Sigmoid colon (tissue), 7 donors: ENCODE data around the gene MDFI. TPM values are rescaled to one million over a fixed set of nuclear protein-coding genes. Genes with fewer than 3 reads are reported as not detected.

Experiments
- DNase-seq: peaks from one replicate; pipeline ENCODE4 v3.0.0-alpha.2; 2019
- H3K27ac ChIP-seq, 4 donors: fragments of 200-600 bp; sonication (generic); one replicate each; pipeline ENCODE4 v1.5.1; 2016 to 2019; ENCODE audit warnings: mild to moderate bottlenecking in 1 of 4
- H3K27me3 ChIP-seq, 3 donors: fragments of 200-600 bp; sonication (generic); one replicate each; pipeline ENCODE4 v1.5.1; 2019; ENCODE audit warnings: mild to moderate bottlenecking in 1 of 3
- H3K36me3 ChIP-seq, 4 donors: fragments of 200-600 bp; sonication (generic); one replicate each; pipeline ENCODE4 v1.5.1; 2016 to 2019
- H3K4me1 ChIP-seq, 4 donors: fragments of 200-600 bp; sonication (generic); one replicate each; pipeline ENCODE4 v1.5.1; 2017 to 2019
- H3K4me3 ChIP-seq, 4 donors: fragments of 200-600 bp; sonication (generic); one replicate each; pipeline ENCODE4 v1.5.1; 2017 to 2019; ENCODE audit warnings: mild to moderate bottlenecking in 2 of 4, moderate library complexity in 1 of 4
- H3K9me3 ChIP-seq, 4 donors: fragments of 200-600 bp in 3 of 4; sonication (generic) in 3 of 4; one replicate each; pipeline versions ENCODE4 v1.5.1 to v1.6.1; 2013 to 2019
- EP300 ChIP-seq, 4 donors: sonication (generic); formaldehyde crosslinking; IDR thresholded peaks; one replicate each; pipeline ENCODE4 v1.6.1; 2017; ENCODE audit warnings: antibody characterized with exemption in 4 of 4
- POLR2A ChIP-seq, 2 donors: fragments of 450-650 bp; IDR thresholded peaks; one replicate each; pipeline ENCODE4 v1.6.1; 2016; ENCODE audit warnings: antibody characterized with exemption in 2 of 2, mild to moderate bottlenecking in 2 of 2, moderate library complexity in 2 of 2
- POLR2AphosphoS5 ChIP-seq, 4 donors: sonication (generic); formaldehyde crosslinking; IDR thresholded peaks; one replicate each; pipeline ENCODE4 v1.6.1; 2017; ENCODE audit warnings: antibody characterized with exemption in 4 of 4
- WGBS, 2 donors: extraction: QIAGEN DNeasy Blood & Tissue Kit; methylation state at CpG; one replicate each; pipeline ENCODE4 v1.1.7; 2013; 5-methylcytosine and 5-hydroxymethylcytosine counted together
- intact Hi-C: fragments of 100-400 bp; cut with DNase I; formaldehyde crosslinking; loops from one replicate; pipeline ENCODE4 v1.15.1; 2023
- polyA plus RNA-seq, 3 donors: library from polyadenylated mRNA; stranded (reverse); fragments of 200-250 nt; gene quantifications; one replicate each; pipeline ENCODE4 v1.2.3, GENCODE V29; 2013
- total RNA-seq, 4 donors: library from RNA; depleted of rRNA; stranded (reverse); fragments of >200 nt; gene quantifications; one replicate each; pipeline ENCODE4 v1.1.0, GENCODE V29; 2016
- TF ChIP-seq, protein P1 (sequence below), 4 experiments: fragments of 450-650 bp in 3 of 4; fragments of 200-600 bp in 1 of 4; IDR thresholded peaks; one replicate each; pipeline ENCODE4 v1.5.1; 2016 to 2019; ENCODE audit warnings: antibody characterized with exemption in 4 of 4, mild to moderate bottlenecking in 3 of 4, moderate library complexity in 2 of 4
- donor health status: healthy with polysubstance abuse.
- donor health status: Bipolar disorder and iron deficiency.
- donor health status: healthy.

MDFI gene
- total and polyA plus RNA-seq, 7 donors, result 0.69 to 8.6 (median 4.6) TPM

DNA sequence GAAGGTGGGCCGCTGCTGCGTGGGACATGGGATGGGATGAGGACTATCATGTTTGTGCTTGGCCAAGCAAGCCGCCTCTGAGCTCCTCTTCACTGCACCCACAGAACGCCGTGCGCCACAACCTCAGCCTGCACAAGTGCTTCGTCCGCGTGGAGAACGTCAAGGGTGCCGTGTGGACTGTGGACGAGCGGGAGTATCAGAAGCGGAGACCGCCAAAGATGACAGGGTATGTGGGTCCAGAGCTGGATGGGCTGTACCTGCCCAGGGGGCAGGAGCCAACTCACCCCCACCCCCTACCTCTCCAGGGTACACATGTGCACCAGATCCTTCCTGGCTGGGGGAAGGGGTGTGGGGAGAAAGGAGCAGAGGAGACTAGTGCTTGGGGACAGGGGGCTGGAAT, 43.5 kb upstream of the MDFI start:
- no peak for DNase-seq
- H3K36me3 ChIP-seq, result peaks cover 4 to 65% (median 19%) of the 10 kb centered on the region in 4 donors
- intact Hi-C loops, result loop anchor here (5.0 kb wide), 1 partner anchor 47 kb away; the partner anchor contains the start of gene FOXP4

DNA sequence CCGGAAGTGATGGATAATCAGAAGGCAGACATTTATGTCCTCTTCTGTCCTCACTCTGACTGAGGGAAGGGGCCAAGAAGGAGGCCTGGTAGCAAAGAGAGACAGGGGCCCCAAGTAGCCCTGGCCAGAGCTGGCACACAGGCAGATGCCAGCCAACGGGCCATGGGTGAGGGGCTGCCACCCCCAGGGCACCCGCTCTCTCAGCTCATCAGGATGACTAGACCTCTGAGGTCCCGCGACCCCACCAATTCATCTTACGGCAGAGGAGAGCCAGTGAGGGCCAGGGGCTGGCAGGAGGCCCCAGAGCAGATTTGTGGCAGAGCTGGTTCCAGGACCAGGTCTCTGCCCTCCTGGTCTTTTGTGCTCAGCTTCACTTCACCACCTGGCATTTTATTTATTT, 43.1 kb upstream of the MDFI start:
- Histone ChIP-seq H3K9me3 (no peaks in the 10 kb centered on the region), H3K36me3 (peaks cover 4 to 61% (median 16%) of the 10 kb centered on the region in 4 donors), H3K4me3 (no peak overlapping the region), H3K27me3 (no peaks in the 10 kb centered on the region), H3K4me1 (no peaks in the 10 kb centered on the region), H3K27ac (no peak overlapping the region)
- DNase-seq, result no peak
- TF ChIP-seq POLR2A (IDR thresholded peaks at IDR 0.05), result no peak
- TF ChIP-seq, protein P1, sequence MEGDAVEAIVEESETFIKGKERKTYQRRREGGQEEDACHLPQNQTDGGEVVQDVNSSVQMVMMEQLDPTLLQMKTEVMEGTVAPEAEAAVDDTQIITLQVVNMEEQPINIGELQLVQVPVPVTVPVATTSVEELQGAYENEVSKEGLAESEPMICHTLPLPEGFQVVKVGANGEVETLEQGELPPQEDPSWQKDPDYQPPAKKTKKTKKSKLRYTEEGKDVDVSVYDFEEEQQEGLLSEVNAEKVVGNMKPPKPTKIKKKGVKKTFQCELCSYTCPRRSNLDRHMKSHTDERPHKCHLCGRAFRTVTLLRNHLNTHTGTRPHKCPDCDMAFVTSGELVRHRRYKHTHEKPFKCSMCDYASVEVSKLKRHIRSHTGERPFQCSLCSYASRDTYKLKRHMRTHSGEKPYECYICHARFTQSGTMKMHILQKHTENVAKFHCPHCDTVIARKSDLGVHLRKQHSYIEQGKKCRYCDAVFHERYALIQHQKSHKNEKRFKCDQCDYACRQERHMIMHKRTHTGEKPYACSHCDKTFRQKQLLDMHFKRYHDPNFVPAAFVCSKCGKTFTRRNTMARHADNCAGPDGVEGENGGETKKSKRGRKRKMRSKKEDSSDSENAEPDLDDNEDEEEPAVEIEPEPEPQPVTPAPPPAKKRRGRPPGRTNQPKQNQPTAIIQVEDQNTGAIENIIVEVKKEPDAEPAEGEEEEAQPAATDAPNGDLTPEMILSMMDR (IDR thresholded peaks at IDR 0.05), result no peak
- no peak for TF ChIP-seq POLR2AphosphoS5 (IDR thresholded peaks at IDR 0.05)
- no peak for TF ChIP-seq EP300 (IDR thresholded peaks at IDR 0.05)
- intact Hi-C loops, result no loop called here
- WGBS, 2 donors, result 94 to 96% methylated on average over 6 of the region's 6 CpGs

More for the DNA sequence above, 43.5 kb upstream of the MDFI start:
- Histone ChIP-seq H3K4me1 (no peaks in the 10 kb centered on the region), H3K9me3 (no peaks in the 10 kb centered on the region), H3K27ac (no peak overlapping the region), H3K27me3 (no peaks in the 10 kb centered on the region), H3K4me3 (no peak overlapping the region)
- 95 to 97% methylated on average over 15 of the region's 15 CpGs for WGBS, 2 donors
- no peak for TF ChIP-seq POLR2AphosphoS5 (IDR thresholded peaks at IDR 0.05)
- TF ChIP-seq POLR2A (IDR thresholded peaks at IDR 0.05), result no peak
- TF ChIP-seq EP300 (IDR thresholded peaks at IDR 0.05), result no peak
- TF ChIP-seq, protein P1 (IDR thresholded peaks at IDR 0.05), result no peak

DNA sequence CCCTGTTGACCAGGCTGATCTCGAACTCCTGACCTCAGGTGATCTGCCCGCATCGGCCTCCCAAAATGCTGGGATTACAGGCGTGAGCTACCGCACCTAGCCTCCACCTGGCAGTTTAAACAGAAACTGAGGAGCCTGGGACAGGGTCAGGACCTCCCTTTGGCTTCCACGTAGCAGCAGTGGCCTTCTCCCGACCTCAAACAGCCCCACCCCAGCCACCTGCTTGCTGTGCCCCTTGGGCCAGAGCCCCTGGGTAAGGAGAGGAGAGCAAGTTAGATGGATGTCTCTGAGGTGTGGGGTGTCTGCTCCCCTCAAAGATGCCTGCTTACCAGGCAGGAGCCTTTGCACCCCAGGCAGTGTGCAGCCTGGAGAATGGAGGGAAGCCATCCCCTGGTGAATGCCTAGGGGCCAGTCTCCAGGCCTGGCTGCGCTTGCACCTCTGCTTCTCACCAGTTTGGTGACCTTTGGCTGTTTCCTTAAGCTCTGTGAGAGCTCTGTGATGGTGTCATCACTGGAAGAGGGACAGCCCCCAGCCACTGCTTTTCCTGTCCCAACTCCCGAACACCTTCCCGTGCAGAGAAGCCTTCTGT, 42.1 kb upstream of the MDFI start:
- peak; percentile 53 for DNase-seq
- no peak overlapping the region for H3K27ac ChIP-seq
- WGBS, 2 donors, result 88 to 91% methylated on average over 10 of the region's 10 CpGs
- H3K9me3 ChIP-seq, result no peaks in the 10 kb centered on the region
- no peaks in the 10 kb centered on the region for H3K4me1 ChIP-seq
- H3K4me3 ChIP-seq, result no peak overlapping the region
- no peak for TF ChIP-seq POLR2A (IDR thresholded peaks at IDR 0.05)
- TF ChIP-seq, protein P1 (IDR thresholded peaks at IDR 0.05), result no peak
- TF ChIP-seq EP300 (IDR thresholded peaks at IDR 0.05), result no peak
- TF ChIP-seq POLR2AphosphoS5 (IDR thresholded peaks at IDR 0.05), result no peak
- H3K27me3 ChIP-seq, result no peaks in the 10 kb centered on the region
- intact Hi-C loops, result no loop called here
- H3K36me3 ChIP-seq, result peaks cover 0 to 51% (median 15%) of the 10 kb centered on the region in 4 donors

DNA sequence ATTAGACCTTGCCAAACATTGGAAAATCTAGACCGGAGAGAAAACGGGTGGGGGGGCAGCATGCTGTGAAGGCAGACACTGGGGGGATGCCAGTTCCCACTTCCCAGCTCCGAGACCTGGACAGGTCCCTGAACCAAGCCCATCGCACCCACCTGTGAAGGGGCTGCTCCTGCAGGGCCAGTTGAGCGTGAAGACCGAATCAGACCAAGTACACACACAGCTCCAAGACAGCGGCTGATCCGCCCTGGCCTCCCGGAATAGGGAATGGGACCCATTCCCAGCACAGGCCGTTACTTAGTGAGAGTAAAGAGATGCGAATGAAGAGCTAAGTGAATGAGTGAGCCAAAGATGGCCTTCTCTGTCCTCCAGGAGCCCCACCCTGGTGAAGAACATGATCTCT, 41.5 kb upstream of the MDFI start:
- DNase-seq, result peak; percentile 42
- no peak overlapping the region for H3K4me3 ChIP-seq
- intact Hi-C loops, result no loop called here
- no peaks in the 10 kb centered on the region for H3K9me3 ChIP-seq
- TF ChIP-seq EP300 (IDR thresholded peaks at IDR 0.05), result no peak
- no peak for TF ChIP-seq POLR2AphosphoS5 (IDR thresholded peaks at IDR 0.05)
- TF ChIP-seq POLR2A (IDR thresholded peaks at IDR 0.05), result no peak
- TF ChIP-seq, protein P1 (IDR thresholded peaks at IDR 0.05), result no peak
- no peak overlapping the region for H3K27ac ChIP-seq
- peaks cover 0 to 4% (median 1%) of the 10 kb centered on the region in 4 donors for H3K4me1 ChIP-seq
- peaks cover 0 to 46% (median 15%) of the 10 kb centered on the region in 4 donors for H3K36me3 ChIP-seq
- no peaks in the 10 kb centered on the region for H3K27me3 ChIP-seq
- 96% methylated on average over 11 of the region's 11 CpGs for WGBS, 2 donors
